GM18907 (cell line): ENCODE results near the gene SKP1.
"Not testable (repeated sequence)": the region's sequence is repeated elsewhere in the genome, so short reads cannot be mapped to it uniquely, and the experiment has no call there.

Experiments used
- ATAC-seq: cut with Tn5 transposase; IDR thresholded peaks from one replicate; pipeline ENCODE4 v1.9.1; 2021; ENCODE audit warnings: mild to moderate bottlenecking, moderate library complexity; ENCODE audit not compliant: unreplicated experiment

The SKP1 gene

DNA sequence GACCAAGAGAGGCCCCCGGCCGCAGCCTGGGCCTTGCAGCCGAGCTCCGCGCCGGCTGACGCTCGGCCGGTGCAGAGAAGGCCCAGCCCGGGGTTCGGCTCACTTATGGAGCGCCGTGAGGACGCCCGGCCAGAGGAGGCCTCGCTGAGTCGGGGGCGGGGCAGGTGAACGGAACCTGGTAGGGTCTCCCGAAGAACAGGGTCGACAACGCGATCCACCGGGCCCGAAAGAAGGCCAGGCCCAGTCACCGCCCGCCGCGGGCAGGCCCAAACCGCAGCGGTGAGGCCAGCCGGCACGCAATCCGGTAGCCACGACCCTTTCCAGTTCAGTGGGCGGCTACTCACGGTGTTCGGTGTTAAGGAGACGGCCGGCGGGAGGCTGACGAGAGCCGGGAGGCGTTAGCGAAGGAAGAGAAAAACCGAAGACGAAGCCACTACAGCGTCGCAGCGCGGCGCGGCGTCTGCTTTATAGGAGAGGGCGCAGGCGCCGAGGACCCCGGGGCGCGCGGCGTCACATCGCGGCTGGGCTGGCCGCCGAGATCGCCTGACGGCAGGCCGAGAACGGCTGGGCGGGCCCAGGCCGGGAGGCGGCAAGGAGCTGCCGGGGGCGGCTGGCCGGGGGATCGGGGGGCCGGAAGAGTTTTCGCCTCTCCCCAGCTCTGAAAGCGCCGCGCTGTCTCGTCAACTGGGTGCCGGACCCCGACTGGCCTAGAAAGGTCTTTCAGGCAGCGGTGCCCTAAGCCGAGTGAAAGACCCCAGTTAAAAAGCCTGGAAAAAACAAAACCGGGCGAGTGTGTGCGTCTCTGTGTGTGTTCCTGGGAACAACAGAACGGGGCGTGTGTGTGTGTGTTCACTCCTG, at the start of gene SKP1:
Gene SKP1 (minus strand): TSS at position 440 of the 858 bp plus-strand sequence. CDS start 2,928 bp downstream, outside the sequence.
- peak; percentile 75 for ATAC-seq

GRCh38 chr5:134225780-134226440, 49.2 kb upstream of the SKP1 start, which contains the start of gene PPP2CA:
TSS of gene PPP2CA (minus strand) at chr5:134226073. CDS start at chr5:134225861, 212 bp downstream.
- ATAC-seq, result peak; percentile 86

DNA sequence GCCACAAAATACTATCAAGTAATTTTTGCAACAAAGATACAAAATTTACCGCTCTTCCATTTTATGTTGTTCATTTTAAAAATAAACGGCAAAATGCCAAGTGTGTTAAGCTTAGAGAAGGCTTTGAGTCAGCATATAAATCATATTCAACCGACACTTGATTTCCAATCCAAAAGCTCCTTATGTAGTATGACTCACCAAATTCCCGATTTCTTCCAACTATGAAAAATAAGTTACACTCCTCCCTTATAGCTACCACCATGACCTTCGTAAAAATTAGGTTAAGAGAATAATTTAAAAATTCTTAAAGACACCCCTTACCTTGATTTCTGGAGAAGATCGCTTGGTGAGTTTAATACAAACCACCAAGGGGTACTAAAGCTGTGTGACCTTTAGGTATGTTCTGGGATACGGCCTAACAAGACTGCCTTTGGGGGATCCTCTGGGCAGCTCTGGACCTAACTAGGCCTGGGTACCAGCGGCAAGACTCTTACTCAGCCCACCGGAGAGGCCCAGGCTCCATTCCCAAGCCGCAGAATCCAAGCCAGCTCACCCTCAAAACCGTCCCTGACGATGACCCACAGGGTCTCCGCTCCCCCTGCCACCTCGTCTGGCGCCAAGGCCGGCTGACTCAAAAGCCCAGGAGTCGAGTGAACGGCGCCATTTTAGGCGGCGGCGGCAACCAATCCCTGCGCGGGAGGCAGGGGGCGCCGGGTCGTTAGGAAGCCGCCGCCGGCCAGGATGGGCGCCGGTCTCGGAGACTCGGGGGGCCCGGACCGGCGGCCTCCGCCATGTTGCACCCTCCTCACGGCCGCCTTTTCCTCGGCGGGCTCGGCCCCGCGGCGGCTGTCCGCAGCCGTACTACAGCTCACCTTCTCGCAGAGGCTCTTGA, 48.4 kb upstream of the SKP1 start:
- ATAC-seq, result peak; percentile 43

GRCh38 chr5:134223406-134224248, 46.9 kb upstream of the SKP1 start:
- ATAC-seq, result no peak

DNA sequence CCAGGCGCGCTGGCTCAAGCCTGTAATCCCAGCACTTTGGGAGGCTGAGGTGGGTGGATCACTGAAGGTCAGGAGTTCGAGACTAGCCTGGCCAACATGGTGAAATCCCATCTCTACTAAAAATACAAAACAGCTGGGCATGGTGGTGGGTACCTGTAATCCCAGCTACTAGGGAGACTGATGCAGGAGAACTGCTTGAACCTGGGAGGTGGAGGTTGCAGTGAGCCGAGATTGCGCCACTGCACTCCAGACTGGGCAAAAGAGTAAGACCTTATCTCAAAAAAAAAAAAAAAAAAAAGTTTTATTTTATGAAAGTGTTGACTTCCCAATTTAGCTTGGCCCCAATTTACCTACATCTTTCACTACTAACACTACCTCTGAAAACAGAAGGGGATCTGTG, 44.9 kb upstream of the SKP1 start:
- not testable (repeated sequence) for ATAC-seq

DNA sequence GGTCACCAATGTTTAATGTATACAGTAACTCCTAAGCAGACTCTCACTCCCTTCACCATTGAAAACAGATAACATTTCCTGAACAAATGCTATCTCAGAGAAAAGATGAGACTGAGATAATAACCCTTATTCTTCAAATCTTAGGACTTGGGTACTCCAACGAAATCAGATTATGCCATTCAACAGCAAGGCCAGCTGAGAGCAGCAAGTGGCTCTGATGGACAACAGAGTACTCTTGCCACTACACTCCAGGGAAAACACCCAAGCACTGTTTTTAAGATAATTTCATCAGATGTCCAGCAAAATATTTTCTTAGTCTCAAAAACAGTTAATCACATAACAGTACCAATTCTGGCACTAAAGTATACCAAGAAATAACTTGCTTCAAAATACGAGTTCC, 39.0 kb upstream of the SKP1 start:
- no peak for ATAC-seq

DNA sequence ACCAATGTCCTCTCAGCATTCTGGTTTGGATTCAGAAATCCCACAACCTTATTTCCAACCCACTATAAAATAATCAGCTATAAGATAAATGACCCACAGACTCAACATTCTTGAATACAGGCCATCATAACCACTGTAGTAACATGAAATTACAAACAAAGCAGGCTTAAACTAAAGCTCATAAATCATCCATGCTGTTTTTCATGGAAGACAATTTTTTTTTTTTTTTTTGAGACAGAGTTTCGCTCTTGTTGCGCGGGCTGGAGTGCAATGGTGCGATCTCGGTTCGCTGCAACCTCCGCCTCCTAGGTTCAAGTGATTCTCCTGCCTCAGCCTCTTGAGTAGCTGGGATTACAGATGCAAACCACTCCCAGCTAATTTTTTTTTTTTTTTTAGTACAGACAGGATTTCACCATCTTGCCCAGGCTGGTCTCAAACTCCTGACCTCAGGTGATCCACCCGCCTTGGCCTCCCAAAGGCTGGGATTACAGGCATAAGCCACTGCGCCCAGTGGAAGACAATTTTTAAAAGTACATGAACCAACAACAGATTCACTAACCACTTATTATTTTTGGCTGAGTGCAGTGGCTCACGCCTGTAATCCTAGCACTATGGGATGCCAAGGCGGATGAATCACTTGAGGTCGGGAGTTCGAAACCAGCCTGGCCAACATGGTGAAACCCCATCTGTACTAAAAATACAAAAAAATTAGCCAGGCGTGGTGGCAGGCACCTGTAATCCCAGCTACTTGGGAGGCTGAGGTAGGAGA, 34.7 kb upstream of the SKP1 start:
- not testable (repeated sequence) for ATAC-seq

- ATAC-seq, result no peak
These were observed 32.9 kb upstream of the SKP1 start for GRCh38 chr5:134209477-134210245.

DNA sequence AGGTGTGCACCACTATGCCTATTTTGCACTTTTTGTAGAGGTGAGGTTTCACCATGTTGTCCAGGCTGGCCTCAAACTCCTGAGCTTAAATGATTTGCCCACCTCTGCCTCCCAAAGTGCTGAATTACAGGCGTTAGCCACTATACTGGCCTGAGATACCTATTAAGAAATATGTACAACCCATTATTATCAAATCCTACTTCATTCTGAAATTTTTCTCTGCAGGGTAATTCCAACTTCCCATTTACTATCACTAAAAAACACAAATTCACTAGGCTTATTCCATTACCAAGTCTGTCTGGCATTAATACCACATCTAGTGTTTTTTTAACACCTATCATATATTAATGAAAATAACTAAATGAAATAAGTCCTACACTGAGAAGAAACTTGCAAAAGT, 30.9 kb upstream of the SKP1 start:
- ATAC-seq, result no peak

DNA sequence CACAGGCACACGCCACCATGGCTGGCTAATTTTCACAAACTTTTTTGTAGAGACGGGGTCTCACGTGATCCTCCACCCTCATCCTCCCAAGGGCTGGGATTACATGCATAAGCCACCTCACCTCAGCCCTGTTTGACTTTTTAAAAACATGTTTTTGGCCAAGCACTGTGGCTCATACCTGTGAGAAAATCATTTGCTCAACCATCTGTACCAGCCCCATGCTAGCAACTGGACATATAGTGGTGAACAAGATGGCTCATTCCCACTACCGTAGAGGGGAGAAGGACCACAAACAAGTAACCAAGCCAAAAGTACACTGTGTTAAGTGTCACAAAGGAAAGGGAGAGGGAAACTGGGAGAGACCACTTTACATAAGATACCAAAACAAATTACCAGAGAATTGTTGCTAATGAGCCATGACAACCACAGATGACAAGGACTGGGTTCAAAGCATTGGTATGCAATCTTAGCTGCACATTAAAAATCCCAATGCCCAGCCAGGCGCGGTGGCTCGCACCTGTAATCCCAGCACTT, 29.9 kb upstream of the SKP1 start:
- no peak for ATAC-seq

DNA sequence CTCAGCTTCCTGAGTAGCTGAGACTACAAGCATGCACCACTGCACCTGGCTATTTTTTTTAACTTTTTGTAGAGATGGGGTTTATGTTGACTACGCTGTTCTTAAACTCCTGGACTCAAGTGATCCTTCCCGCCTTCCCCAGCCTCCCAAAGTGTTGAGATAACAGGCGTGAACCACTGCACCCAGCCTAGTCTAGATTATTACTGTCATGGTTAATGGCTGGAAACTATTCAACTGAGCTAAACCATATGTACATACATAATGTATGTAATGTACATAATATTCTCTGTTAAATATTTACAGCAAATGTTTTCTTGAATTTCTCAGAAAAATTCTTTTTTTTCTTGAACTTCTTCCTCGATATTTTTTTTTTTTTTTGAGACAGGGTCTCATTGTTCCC, 27.8 kb upstream of the SKP1 start:
- no peak for ATAC-seq

DNA sequence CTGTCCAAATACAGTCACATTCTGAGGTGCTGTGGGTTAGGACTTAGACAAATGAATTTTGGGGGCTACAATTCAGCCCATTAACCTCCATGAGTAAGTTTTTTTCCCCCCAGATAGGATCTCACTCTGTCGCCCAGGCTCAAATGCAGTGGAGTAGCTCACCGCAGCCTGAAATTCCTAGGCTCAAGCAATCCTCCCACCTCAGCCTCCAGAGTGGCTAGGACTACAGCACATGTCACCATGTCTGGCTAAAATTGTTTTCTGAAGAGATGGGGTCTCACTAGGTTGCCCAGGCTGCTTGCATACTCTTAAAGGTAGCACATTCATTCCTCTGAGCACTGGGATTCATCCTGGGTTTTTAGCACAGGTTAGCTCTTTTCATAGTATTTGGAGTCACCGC, 26.9 kb upstream of the SKP1 start:
- no peak for ATAC-seq

- ATAC-seq, result no peak
These were observed 18.9 kb upstream of the SKP1 start for GRCh38 chr5:134195666-134196065.

GRCh38 chr5:134189031-134189430, 12.3 kb upstream of the SKP1 start:
- no peak for ATAC-seq

DNA sequence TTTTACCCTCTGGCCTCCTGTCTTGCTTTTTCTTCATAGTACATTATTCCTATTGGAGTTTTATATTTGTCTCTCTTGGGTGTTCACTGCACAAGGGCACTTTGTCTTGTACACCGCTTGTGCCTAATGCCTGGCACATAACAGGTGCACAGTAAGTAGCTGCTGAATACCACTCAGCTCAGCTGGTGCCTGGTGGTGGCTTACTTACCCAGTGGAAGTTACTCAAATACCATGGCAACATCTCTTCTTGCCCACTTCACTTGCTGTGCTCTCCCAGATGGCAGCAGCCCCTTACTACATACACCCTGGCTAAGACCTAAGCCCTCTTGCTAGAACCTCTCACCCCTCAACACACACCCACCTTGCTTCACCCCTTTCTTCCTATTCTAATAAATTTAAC, 11.3 kb upstream of the SKP1 start:
- no peak for ATAC-seq

DNA sequence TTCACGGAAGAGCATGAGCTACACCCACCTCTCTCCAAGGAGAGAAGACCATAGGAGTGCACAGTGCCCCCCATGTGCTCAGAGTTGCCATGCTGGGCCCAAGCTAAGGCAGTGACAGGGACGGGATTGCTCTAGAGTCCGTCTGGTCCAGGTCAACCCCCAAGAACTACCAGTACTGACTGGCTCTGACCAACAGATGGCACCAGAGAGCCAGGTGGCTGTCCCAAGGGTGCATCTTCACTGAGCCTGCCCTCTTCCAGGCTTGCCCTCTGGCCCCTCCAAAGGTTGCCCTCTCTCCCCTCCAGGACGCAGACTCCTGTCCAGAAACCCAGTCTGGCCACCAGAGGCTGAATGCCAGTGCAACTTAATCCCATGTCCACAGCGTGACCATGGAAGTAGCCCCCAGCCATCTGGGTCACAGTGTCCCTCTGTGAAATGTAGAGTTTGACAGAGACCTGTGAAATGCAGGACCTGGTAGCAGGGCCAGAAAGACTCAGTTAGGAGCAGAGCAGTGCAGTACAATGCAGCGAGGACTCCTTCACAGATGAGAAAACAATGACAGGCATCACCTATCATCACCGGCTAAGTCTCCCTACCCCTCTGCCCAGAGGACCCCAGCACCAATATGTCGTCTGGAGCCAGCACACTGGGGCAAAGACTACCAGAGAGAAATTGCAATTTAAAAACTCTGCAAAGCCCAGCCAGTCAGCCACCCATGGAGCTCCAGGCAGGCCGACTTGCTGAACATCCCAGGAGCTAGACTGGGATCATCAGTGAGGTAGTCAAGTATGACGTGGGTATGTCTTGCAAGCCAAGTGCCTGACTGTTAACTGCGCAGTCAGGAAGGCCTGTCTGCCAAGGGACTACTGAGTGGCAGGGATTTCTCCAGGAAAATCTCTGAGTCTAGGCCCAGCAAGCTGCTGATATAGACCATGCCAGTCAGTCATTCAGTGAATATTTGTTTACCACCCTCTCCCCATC, 7.7 kb upstream of the SKP1 start:
- peak; percentile 69 for ATAC-seq

- no peak for ATAC-seq
These were observed 6.7 kb upstream of the SKP1 start for GRCh38 chr5:134183481-134183880.
